Measurements from ENCODE around the gene VRTN.

GRCh38 chr14:74333909-74334308, 14.4 kb upstream of the VRTN start:
- TF ChIP-seq CTCF (IDR thresholded peaks at IDR 0.05; ENCODE audit: poor library complexity, severe bottlenecking), result no peak
- TF ChIP-seq EZH2 (IDR thresholded peaks at IDR 0.05; ENCODE audit: borderline replicate concordance, insufficient read depth, low read length, poor library complexity, severe bottlenecking), result no peak
- no peak for TF ChIP-seq REST (IDR thresholded peaks at IDR 0.05; ENCODE audit: borderline replicate concordance)
- no peak for TF ChIP-seq RAD21 (conservative IDR thresholded peaks at IDR 0.05)
